NCI-H748 (cell line): Measurements from ENCODE around the gene IL18R1.

ENCODE experiments used
- DNase-seq: peaks from one replicate; lab custom pipeline; 2025; ENCODE audit not compliant: unreplicated experiment; lab: John Stamatoyannopoulos, UW

The IL18R1 gene

DNA sequence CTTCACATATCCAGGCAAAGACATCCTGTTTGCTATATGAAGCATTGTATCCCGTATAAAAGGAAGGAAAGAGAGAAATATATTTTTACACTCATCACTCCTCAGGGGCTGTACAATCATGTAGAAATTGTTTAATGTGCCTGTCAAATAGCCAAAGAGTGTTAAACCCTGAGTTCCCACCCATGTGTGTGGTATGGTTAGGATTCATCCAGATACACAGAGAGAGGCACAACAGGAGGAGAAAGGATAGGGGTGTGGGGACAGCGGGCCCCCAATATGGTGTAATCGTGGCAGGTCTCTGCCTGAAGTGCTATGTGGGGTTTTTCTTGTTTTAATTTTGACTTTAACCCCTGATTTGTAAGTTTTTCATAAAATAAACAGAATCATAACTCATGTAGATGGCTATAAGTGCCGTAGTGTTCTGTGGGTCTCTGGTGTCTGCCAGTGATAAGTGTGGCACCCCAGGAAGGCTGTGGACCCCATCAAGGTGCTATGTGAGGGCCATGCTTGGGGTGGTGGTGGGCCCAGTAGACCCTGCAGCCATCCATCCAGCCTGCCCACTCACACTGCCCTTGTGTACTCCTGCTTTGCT, 10.2 kb upstream of the IL18R1 start:
- no peak for DNase-seq

DNA sequence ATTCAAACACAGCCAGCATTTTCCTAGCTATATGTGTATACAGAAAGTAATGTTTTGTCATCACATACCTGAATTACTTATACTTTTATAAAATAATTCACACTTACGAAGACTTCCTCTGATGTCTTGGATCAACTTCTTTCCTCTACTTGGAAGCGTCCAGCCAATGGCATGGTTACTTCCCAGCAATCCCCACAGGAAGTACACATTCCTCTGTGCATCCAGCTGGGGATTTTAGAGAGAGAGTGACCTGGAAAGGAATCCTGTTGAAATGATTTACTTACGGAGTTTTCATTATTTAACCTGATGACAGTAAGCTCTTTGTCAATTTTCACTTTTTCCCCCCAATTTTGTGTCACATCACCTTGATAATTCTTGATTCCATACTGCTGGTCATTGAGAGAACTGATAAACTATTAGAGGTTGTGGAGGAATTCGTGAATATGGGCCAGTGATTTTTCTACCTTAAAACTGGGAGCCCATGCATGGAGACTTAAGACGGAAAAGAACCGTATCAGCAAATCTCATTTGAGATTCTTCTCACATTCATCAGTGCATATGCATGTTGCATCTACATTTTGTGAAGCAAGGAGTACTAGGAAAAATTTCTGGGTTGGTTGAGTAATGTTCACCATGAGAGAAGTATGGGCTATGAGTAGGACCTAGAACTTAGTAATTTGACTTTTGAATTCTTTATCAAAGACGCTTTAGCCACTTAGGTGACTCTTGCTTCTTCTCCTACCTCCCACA, 9.0 kb upstream of the IL18R1 start:
- no peak for DNase-seq

DNA sequence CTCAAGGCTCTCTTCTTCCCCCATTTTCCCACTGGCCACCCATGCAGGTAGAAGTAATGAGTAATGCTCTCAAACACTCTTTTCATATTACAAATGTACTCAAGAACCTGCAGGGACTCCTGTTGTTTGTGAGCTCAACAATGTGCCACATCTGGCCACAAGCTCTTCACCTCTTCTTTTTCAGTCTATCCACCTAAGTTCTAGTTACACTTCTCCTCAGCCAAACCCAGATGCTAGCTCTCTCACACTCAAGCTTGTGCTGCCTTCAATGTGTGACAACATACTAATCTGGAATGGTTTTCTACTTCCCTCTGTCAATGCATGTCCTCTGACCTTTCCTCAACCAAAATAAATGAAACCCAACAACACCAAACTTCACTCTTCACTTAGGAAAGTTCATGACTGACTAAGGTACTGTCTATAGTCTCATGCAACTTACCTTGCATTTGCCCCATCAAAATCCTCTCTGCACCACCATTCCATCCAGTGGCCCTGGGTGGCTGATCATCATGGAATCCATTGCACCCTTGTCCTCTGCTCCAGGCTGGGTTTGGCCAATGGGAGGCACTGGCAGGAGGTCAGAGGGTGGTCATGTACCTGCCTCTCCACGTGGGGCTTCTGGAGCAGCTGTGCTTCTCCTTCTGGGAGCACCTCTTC, 5.3 kb upstream of the IL18R1 start:
- DNase-seq, result peak; percentile 6

DNA sequence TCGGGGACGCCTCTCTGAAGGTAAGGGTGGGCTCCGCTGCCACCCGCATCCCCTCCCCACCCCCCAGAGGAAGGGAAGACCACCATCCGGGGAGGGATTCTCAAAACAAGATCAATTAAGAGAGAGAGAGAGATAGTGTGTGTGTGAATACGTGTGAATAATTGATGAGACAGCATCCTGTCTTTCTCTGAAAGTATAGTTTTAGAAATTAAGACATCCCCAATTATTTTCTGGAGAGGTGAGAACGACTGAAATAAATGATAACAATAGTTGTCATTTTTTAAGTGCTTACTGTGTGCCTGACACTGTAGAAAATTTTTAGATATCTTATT, 751 bp downstream of the IL18R1 start:
- DNase-seq, result no peak

DNA sequence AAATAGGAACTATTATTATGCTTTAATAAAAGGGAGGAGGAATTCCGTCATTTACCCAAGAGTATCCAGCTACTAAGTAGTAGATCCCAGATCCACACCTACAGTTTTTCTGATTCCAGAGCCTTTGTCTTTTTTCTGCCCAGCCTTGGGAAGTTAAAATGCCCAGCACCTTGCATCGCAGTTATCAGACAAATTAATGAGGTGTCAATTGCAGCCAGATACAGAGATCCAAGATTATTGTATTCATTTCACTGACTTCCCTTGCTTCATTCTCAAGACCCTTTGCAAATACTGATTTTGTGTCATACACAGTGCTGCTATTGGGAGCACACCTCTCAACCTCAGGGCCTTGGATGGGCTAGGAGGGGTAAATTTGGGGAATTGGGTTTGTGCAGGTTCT, 1.1 kb downstream of the IL18R1 start:
- no peak for DNase-seq

DNA sequence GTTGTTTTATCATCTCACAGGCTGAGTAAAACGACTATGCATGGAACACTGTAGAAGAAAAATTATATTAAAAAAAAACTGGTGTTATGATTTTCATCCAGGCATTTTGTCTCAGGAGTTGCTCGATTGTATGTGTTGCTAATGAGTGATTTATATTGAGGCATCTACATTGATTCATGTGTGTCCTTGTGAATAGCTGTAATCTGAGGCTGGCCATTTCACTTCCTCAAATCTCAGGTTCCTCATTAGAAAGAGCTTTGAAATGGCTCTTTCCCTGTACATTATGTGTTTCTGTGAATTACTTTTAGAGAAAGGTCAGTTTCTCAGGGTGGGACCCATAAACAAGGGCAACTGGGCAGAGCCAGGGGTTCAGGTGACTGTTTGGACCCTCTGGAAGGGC, 2.3 kb downstream of the IL18R1 start:
- DNase-seq, result no peak

DNA sequence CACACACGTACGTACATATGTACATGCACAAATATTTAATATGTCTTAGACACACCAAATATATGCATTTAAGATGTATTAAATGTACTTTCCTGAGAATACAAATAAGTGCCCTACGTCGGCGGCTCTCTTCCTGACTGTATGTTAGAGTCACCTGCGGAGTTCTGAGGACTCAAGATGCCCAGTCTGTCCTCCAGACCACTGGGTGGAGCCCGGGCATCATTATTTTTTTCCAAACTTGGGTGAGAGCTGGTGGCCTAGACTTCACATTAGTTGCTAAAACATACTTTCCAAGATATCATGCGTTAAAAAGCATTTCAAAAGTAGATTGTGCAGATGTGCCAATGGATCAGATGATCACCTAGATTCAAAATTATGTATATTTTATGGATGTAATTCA, 2.9 kb downstream of the IL18R1 start:
- no peak for DNase-seq

DNA sequence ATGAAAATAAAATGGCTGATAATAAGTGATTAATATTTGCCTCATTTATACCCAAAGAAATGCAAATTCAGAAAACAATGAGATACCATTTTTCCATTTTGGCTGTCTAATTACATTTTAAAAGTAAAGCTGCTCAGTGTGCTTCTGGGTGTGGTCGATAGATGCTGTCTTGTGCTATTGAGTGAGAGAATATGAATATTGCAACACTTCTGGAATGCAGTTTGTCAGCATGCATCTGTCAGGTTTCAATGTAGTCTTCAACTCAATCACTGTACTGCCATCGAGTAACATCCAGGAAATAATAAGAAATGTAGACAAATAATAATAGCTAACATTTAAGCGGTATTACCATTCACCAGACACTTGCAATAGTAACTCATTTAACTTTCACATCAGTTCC, 3.9 kb downstream of the IL18R1 start:
- DNase-seq, result no peak

DNA sequence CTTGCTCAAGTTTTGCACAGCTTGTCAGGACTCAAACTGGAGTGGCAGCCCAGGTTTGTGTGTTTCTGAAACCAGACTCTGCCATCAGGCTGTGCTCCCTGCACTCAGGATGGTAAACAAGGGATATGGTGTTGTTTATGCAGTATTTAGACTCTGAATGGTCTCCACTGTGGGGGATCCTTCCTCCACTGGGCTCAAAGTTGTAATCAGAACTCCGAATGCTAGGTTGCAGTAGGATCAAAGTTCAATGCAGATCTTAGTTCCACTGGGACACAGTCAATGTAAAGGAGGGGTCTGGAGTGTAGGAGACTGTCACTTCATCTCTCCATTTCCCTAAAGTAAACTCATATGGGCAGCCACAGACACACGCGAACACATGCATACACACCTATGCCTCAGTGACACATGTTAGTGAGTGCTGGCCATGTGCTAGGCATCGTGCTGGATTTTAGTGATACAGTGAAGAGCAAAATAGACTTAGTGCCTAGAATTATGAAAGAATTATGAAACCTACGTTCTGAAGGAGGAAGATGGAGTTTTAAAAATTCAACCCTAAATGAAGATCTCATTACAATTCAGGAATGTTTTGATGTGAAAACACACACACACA, 6.1 kb downstream of the IL18R1 start:
- DNase-seq, result no peak

DNA sequence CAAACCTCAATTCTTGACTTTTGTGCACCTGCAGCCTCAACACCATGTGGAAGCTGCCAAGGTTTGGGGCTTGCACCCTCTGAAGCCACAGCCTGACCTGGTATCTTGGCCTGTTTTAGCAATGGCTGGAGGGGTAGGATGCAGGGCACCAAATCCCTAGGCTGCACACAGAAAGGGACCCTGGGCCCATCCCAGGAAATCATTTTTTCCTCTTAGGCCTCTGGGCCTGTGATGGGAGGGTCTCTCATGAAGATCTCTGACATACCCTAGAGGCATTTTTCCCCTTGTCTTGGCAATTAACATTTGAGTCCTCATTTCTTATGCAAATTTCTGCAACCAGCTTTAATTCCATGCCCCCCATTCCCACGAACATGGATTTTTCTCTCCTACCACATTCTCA, 10.2 kb downstream of the IL18R1 start:
- DNase-seq, result no peak

DNA sequence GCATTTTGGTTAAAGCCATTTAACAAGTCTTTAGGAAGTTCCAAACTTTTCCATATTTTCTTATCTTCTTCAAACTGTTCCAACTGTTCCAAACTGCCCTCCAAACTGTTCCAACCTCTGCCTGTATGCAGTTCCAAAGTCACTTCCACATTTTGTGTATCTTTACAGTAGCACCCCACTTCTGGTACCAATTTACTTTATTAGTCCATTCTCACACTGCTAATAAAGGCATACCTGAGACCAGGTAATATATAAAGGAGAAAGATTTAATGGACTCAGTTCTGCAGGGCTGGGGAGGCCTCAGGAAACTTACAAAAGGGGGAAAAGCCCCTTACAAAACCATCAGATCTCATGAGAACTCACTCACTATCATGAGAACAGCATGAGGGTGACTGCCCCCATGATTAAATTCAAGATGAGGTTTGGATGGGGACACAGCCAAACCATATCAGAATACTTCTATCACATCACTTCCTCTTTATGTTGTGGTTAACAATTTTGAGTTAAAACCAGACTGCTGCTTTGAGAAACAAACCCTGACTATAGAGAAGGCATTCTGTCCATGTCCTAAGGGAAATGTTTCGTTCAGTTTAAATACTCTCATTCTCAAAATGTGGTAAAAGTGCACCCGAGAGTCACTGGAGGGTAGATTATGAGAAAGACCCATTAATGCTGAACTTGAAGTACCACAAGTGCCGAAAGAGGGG, 11.0 kb downstream of the IL18R1 start:
- DNase-seq, result no peak

DNA sequence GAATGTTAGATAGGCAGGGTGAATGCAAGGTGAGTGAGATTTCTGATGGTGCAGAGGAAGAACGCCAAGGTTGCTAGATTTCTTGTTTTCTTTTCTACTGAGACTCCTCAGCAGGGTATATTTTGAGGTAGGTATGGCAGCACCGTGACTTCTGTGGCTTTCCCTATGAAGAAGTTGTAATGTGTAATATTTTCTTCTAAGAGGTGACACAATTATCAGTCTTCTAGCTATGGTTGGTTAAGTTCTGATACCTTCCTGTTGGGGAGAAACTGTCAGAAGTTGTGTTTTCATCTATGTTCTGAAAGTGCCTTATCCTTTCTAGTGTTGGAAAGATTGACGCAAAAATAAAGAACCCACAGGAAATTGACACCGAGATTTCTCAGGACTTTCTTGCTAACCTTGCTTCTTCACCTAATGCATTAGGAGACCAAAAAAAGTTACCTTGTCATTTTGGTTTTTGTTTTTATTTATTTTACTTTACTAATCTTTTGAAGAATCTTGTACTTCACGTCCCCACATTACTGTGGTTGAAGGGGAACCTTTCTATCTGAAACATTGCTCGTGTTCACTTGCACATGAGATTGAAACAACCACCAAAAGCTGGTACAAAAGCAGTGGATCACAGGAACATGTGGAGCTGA, 11.9 kb downstream of the IL18R1 start:
- no peak for DNase-seq

DNA sequence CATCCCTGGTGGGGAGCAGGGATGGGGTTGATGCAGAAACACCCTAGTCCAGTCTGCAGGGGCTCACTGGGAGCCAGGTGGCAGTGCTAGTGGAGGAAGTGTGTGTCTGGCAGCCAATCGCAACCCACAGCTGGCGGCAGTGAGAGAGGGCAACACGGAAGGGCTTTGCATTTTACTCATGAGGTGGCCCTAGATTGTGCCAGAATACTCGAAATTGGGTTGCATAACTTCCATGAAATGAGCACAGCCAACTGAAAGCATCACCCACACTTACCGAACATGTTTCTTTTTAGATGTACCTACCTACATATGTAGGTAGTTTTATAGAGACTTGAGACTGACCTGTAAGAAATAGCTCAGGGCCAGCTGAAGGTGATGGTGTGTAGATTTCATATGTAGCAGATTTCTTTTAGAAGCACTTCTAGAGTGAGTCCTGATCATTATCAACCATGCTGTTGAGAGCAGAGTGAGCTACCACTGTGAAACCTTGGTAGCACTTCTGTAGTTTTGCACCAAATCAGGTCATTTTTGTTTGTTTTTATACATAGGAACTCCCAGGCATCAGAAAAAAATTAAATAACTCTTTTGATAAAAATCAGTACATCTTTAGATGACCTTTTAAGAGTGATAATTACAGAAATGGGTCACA, 13.0 kb downstream of the IL18R1 start:
- no peak for DNase-seq

DNA sequence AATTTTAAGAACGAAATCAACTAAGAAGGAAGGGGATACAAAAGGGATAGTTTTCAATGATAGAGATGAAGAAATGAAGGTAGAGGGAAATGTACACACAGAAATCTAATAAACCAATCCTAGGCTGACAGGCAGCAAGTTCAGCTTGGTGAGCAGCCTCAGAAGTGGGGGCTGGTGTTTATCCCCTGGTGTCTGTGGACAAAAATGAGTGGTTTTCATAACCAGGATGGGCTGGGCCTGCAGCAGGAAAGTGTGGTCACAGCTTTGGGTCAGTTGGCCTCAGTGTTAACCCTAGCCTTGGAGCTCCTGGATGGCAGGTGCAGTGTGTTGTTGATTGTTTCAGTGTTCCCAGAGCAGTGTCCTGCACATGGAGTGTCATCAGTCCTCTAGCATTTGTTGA, 14.3 kb downstream of the IL18R1 start:
- no peak for DNase-seq

DNA sequence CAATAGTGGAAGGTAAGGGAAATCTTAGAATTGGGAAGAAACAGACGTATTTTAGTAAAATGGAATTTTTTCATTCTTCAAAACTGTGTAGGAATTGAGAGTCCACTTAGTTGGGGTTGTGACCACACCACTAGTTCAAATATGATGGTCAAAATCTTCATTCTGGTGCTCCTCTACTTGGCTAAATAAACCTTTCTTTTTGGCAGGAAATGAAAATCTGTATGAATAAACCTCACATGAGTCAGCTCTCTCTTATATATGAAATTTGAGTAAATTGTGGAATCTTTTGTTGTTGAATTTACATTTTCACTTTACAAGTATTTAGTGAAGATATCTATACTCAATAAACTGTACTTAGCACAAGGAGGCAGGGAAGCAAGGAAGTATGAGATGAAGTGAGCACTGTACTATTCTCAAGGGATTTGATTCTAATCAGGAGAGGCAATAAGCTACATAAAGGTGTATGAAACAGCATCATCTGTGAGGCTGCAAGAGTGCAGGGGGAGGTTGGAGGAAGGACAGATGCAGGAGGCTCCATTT, 20.5 kb downstream of the IL18R1 start:
- no peak for DNase-seq

DNA sequence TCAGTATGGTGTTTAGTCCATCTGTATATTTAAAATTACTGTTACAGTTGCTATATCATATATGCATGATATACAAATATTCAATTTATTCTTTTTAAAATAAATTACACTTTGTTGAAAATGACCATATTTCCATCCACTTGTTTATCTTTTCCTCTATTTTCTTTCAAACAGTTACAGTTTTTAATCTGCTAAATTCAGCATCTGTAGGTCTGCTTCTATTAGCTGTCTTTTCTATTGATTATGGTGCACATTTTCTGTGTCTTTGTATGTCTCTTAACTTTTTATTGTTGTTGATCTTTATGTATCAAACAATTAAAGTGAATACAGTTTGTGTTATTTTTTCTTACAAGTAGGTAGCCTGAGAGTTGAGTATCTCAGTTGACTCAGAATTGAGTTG, 28.1 kb downstream of the IL18R1 start:
- DNase-seq, result no peak

DNA sequence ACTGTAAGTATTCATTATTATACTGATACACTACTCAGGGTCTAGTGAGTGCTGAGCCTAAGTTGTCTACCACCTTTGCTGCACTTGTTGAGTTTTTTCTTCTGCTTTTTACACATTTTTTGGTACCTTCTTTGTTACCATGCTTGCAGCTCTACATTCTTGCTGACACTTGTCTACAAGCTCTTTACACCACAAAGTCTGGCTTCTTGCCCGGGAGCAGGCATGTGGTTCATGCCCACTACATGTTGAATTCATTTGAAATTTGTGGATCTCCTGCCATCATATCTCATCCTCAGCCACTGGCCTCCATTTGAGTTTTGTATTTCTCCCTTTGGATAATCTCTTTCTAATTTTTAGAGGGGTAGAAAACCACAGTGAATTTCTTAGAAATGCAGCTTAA, 29.9 kb downstream of the IL18R1 start:
- no peak for DNase-seq

DNA sequence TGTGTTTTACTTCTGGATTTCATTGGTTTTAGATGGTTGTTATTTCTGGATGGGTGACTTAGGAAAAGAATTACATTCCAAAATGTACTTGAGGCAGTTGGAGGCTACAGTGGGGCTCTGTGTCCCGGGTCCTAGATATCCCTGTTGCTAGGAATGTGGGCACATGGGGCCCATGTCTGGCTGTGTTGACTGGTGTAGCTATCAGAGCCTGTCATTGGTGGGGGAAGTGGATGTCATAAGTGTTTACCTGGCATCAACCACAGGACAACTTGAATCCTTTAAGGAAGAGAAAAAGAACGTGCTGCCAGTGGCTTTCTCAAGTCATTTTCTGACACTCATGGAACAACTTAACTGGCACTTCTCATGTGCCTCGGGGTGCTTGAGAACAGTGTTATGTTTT, 30.4 kb downstream of the IL18R1 start:
- no peak for DNase-seq

DNA sequence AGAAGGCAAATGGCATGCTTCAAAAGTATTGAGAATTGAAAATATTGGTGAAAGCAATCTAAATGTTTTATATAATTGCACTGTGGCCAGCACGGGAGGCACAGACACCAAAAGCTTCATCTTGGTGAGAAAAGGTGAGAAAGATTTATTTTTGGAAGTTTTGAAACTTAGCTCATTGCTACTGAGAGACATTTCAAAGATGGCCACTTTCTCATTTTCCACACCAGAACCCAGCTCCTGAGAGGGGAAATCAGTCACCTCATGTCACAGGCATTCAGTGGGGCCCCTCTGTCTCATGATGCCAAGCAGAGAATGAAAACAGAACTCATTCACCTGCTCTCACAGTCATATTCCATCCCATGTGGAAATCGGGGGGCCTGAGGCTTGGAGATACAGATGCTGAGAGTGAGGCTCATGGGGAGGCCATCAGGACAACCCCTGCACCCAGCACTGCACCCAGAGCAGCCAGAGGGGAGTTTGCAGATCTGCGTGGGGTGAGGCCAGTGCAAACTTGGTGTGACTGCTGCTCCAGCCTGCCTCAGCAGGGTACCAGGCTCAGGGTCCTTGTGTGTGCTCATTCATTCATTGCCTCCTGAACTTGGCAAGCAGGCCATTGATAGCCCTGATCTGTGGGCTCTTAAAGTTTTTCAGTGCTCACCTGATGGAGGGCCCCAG, 31.4 kb downstream of the IL18R1 start:
- DNase-seq, result no peak
